Stimulated activated CD4-positive, alpha-beta T cell treated with anti-CD3 and anti-CD28 coated beads, Interleukin-1b, Interleukin-23, amount 100 ng/mL, for 48 hours (primary cell): Measurements from ENCODE around the gene HOPX.
"Not testable (repeated sequence)": the region's sequence is repeated elsewhere in the genome, so short reads cannot be mapped to it uniquely, and the experiment has no call there.

Experiments used
- DNase-seq: peaks from one replicate; pipeline ENCODE4 v3.0.0-alpha.2; 2020

The HOPX gene

GRCh38 chr4:56681158-56681852 lies at the start of gene HOPX:
Gene HOPX, minus strand, starts transcription at chr4:56681296. Its CDS starts 23,480 bp downstream, at chr4:56657816.
- peak; percentile 72 for DNase-seq

DNA sequence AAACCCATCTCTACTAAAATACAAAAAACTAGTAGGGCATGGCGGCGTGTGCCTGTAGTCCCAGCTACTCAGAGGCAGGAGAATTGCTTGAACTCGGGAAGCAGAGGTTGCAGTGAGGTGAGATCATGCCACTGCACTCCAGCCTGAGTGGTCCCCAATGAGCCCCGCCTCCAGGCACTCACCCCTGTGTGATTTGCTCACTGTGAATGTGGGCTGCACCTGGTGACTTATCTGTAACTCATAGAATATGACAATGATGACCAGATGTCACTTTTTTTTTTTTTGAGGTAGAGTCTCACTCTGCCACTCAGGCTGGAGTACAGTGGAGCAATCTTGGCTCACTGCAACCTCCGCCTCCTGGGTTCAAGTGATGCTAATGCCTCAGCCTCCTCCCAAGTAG lies 49.0 kb upstream of the HOPX start:
- peak; percentile 10 for DNase-seq

DNA sequence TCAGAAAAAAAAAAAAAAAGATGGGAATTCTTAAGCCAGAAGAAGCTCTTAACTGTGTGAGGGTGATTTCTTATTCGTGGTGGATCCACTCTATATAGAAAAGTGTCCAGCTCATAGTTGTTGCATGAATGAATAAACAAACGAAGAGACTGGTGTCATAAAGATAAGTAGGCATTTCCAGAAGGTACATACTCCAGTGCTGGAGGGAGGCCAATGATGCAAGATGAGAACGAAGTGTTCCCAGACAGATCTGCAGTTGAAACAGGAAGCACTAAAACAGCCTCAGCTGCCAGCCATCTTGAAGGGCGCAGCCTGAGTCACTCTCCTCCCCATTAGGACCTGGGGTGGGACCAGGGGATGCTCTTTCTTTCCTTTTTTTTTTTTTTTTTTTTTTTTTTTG lies 47.4 kb upstream of the HOPX start:
- DNase-seq, result no peak

- DNase-seq, result no peak
These were observed 46.1 kb upstream of the HOPX start for GRCh38 chr4:56727150-56727549.

GRCh38 chr4:56726593-56726992 lies 45.5 kb upstream of the HOPX start:
- not testable (repeated sequence) for DNase-seq

GRCh38 chr4:56723659-56724230 lies 42.6 kb upstream of the HOPX start:
- DNase-seq, result no peak

- peak; percentile 72 for DNase-seq
These were observed 42.1 kb upstream of the HOPX start for GRCh38 chr4:56723201-56723605.

DNA sequence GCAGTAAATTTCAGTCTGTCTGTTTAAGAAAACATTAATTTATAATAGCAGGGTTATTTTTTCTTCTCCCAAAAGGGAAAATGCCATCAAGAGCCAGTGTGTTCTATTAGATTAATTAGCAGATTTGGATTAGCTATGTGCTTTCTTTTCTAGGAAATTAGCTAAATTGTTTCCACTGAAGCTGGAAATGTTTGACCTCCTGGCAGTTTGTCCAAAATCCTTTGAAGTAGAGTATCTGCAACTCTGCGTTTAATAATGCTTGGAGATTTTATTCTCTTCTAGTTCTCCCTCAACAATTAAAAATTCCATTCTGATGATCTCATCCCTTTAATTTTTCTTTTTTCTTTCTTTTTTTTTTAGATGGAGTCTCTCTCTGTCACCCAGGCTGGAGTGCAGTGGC lies 27.1 kb upstream of the HOPX start:
- DNase-seq, result no peak

DNA sequence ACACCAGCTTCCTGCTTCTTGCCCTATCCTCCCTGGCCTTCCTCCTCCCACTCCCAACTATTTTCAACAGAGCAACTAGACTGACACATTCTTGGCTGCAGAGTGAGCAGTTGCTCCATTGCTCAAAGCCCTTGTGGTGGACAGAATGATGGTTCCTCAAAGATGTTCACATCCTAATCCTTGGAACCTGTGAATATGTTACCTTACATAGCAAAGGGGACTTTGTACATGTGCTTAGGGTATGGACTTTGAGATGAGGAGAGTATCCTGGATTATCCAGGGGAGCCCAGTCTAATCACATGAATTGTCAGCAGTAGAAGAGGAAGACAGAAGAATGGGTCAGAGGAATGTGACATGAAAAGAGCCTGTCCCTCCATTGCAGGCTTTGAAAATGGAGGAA lies 24.9 kb upstream of the HOPX start:
- DNase-seq, result no peak

- DNase-seq, result no peak
These were observed 24.2 kb upstream of the HOPX start for GRCh38 chr4:56705334-56705733.

- no peak for DNase-seq
These were observed 23.2 kb upstream of the HOPX start for GRCh38 chr4:56704089-56704871.

DNA sequence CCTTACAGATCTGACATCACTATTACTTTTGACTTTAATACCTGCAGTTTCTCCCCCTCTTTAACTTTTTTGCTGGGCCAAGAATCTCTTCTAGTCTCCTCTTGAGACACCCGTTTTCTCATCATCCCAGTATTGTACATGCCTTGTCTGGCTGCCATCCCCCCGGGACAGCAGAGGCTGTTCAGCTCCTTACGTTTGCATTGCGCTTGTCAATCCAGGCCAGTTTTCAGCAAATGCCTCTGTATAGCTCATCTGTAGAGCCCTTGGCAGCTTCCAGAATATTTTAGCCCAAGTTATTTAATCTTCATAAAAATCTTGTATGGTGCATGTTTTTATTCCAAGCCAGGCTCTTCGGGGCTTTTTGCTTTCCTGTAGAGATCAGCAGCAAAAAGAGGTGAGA lies 22.3 kb upstream of the HOPX start:
- no peak for DNase-seq

GRCh38 chr4:56701644-56702043 lies 20.5 kb upstream of the HOPX start:
- DNase-seq, result no peak

DNA sequence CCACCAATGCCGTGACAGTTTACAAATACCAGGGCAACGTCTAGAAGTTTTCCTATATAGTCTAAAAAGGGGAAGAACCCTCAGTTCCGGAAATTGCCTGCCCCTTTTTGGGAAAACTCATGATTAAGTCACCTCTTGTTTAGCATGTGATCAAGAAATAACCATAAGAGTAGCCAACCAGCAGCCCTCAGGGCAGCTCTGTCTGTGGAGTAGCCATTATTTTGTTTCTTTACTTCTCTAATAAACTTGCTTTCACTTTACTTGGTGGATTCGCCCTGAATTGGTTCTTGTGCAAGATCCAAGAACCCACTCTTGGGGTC lies 20.0 kb upstream of the HOPX start:
- no peak for DNase-seq

- DNase-seq, result no peak
These were observed 18.5 kb upstream of the HOPX start for GRCh38 chr4:56699537-56700105.

- DNase-seq, result no peak
These were observed 17.2 kb upstream of the HOPX start for GRCh38 chr4:56698329-56698728.

GRCh38 chr4:56696056-56696455 lies 15.0 kb upstream of the HOPX start:
- DNase-seq, result no peak

DNA sequence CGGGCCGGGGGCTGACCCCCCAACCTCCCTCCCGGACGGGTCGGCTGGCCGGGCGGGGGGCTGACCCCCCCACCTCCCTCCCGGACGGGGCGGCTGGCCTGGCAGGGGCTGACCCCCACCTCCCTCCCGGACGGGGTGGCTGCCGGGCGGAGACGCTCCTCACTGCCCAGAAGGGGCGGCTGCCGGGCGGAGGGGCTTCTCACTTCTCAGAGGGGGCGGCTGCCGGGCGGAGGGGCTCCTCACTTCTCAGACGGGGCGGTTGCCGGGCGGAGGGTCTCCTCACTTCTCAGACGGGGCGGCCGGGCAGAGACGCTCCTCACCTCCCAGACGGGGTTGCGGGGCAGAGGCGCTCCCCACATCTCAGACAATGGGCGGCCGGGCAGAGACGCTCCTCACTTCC lies 12.4 kb upstream of the HOPX start:
- DNase-seq, result not testable (repeated sequence)

GRCh38 chr4:56692576-56692975 lies 11.5 kb upstream of the HOPX start:
- DNase-seq, result no peak

DNA sequence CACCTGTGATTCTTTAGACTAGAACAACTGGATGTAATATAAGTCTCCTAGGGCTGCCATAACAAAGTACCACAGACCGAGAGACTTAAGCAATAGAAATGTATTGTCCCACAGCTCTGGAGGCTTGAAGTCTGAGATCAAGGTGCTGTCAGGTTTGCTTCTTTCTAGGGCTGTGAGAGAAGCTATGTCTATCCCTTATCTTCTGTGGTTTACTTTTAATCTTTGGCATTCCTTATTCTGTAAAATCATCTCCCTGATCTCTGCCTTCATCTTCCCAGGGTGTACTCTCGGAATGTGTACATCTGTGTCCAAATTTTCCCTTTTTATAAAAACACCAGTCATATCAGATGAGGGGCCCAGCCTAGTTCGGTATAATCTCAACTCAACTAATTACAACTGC lies 10.3 kb upstream of the HOPX start:
- DNase-seq, result no peak

- no peak for DNase-seq
These were observed 9.3 kb upstream of the HOPX start for GRCh38 chr4:56690393-56690792.

GRCh38 chr4:56689201-56689969 lies 8.3 kb upstream of the HOPX start:
- no peak for DNase-seq

GRCh38 chr4:56688094-56688647 lies 7.1 kb upstream of the HOPX start:
- DNase-seq, result no peak
